ENCODE results near the gene PIK3CA.
"Not testable (repeated sequence)": the region's sequence is repeated elsewhere in the genome, so short reads cannot be mapped to it uniquely, and the experiment has no call there.

Gene PIK3CA

GRCh38 chr3:179258820-179259219 lies 110.7 kb downstream of the PIK3CA start:
- TF ChIP-seq, protein P1, sequence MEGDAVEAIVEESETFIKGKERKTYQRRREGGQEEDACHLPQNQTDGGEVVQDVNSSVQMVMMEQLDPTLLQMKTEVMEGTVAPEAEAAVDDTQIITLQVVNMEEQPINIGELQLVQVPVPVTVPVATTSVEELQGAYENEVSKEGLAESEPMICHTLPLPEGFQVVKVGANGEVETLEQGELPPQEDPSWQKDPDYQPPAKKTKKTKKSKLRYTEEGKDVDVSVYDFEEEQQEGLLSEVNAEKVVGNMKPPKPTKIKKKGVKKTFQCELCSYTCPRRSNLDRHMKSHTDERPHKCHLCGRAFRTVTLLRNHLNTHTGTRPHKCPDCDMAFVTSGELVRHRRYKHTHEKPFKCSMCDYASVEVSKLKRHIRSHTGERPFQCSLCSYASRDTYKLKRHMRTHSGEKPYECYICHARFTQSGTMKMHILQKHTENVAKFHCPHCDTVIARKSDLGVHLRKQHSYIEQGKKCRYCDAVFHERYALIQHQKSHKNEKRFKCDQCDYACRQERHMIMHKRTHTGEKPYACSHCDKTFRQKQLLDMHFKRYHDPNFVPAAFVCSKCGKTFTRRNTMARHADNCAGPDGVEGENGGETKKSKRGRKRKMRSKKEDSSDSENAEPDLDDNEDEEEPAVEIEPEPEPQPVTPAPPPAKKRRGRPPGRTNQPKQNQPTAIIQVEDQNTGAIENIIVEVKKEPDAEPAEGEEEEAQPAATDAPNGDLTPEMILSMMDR (IDR thresholded peaks at IDR 0.05) = no peak
- H2AFZ ChIP-seq = no peak overlapping the region
- H3K4me2 ChIP-seq (ENCODE audit: low read length) = no peak overlapping the region
- H3K9ac ChIP-seq = no peak overlapping the region
- H3K4me3 ChIP-seq (ENCODE audit: low read depth, low read length) = no peak overlapping the region
- no peaks in the 10 kb centered on the region for H3K27me3 ChIP-seq (ENCODE audit: control insufficient read depth, insufficient read depth, low read length)
- H3K36me3 ChIP-seq (ENCODE audit: control insufficient read depth, insufficient read depth, low read length) = no peaks in the 10 kb centered on the region
- H3K9me3 ChIP-seq (ENCODE audit: control insufficient read depth, low read length) = no peaks in the 10 kb centered on the region
- H3K79me2 ChIP-seq = no peaks in the 10 kb centered on the region
- H3K4me1 ChIP-seq = no peaks in the 10 kb centered on the region
- H3K27ac ChIP-seq = no peak overlapping the region

GRCh38 chr3:179259959-179260756 lies 112.0 kb downstream of the PIK3CA start:
- not testable (repeated sequence) for H3K9me3 ChIP-seq (ENCODE audit: control insufficient read depth, low read length); H3K9ac ChIP-seq; H3K4me3 ChIP-seq (ENCODE audit: low read depth, low read length); H3K4me1 ChIP-seq; H3K4me2 ChIP-seq (ENCODE audit: low read length); H3K27me3 ChIP-seq (ENCODE audit: control insufficient read depth, insufficient read depth, low read length); H3K36me3 ChIP-seq (ENCODE audit: control insufficient read depth, insufficient read depth, low read length); H3K27ac ChIP-seq; H3K79me2 ChIP-seq
- peak overlapping the region; percentile 98 for H2AFZ ChIP-seq

- Histone ChIP-seq H3K9me3 (ENCODE audit: control insufficient read depth, low read length) (no peaks in the 10 kb centered on the region), H3K9ac (no peak overlapping the region), H3K4me3 (ENCODE audit: low read depth, low read length) (peak overlapping the region; percentile 62), H3K4me1 (no peaks in the 10 kb centered on the region), H3K4me2 (ENCODE audit: low read length) (peak overlapping the region; percentile 57), H3K79me2 (no peaks in the 10 kb centered on the region), H2AFZ (peak overlapping the region; percentile 98), H3K27ac (no peak overlapping the region), H3K36me3 (ENCODE audit: control insufficient read depth, insufficient read depth, low read length) (no peaks in the 10 kb centered on the region), H3K27me3 (ENCODE audit: control insufficient read depth, insufficient read depth, low read length) (no peaks in the 10 kb centered on the region)
- TF ChIP-seq, protein P1 (IDR thresholded peaks at IDR 0.05) = no peak
Observed at GRCh38 chr3:179260949-179261765, 113.0 kb downstream of the PIK3CA start.

DNA sequence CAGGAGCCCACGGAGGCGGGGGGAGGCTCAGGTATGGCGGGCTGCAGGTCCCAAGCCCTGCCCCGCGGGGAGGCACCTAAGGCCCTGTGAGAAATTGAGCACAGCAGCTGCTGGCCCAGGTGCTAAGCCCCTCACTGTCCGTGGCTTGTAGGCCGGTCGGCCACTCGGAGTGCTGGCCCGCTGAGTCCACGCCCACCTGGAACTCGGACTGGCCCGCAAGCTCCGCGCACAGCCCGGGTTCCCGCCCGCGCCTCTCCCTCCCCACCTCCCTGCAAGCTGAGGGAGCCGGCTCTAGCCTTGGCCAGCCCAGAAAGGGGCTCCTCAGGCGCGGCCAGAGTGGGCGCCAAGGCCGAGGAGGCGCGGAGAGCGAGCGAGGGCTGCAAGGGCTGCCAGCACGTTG lies 115.0 kb downstream of the PIK3CA start:
- Histone ChIP-seq H3K4me3 (ENCODE audit: low read depth, low read length) (no peak overlapping the region), H3K4me2 (ENCODE audit: low read length) (no peak overlapping the region), H3K27ac (no peak overlapping the region), H3K79me2 (no peaks in the 10 kb centered on the region), H3K4me1 (no peaks in the 10 kb centered on the region), H3K9ac (no peak overlapping the region), H3K36me3 (ENCODE audit: control insufficient read depth, insufficient read depth, low read length) (no peaks in the 10 kb centered on the region), H3K9me3 (ENCODE audit: control insufficient read depth, low read length) (no peaks in the 10 kb centered on the region), H2AFZ (no peak overlapping the region), H3K27me3 (ENCODE audit: control insufficient read depth, insufficient read depth, low read length) (no peaks in the 10 kb centered on the region)
- TF ChIP-seq, protein P1 (IDR thresholded peaks at IDR 0.05) = no peak

GRCh38 chr3:179264449-179264848 lies 116.3 kb downstream of the PIK3CA start:
- TF ChIP-seq, protein P1 (IDR thresholded peaks at IDR 0.05) = no peak
- Histone ChIP-seq H3K27me3 (ENCODE audit: control insufficient read depth, insufficient read depth, low read length) (no peaks in the 10 kb centered on the region), H3K9me3 (ENCODE audit: control insufficient read depth, low read length) (no peaks in the 10 kb centered on the region), H3K4me3 (ENCODE audit: low read depth, low read length) (no peak overlapping the region), H2AFZ (no peak overlapping the region), H3K9ac (no peak overlapping the region), H3K79me2 (no peaks in the 10 kb centered on the region), H3K4me1 (no peaks in the 10 kb centered on the region), H3K36me3 (ENCODE audit: control insufficient read depth, insufficient read depth, low read length) (no peaks in the 10 kb centered on the region), H3K4me2 (ENCODE audit: low read length) (no peak overlapping the region), H3K27ac (no peak overlapping the region)
